ENCODE results near the gene CAMK2A.

The CAMK2A gene

DNA sequence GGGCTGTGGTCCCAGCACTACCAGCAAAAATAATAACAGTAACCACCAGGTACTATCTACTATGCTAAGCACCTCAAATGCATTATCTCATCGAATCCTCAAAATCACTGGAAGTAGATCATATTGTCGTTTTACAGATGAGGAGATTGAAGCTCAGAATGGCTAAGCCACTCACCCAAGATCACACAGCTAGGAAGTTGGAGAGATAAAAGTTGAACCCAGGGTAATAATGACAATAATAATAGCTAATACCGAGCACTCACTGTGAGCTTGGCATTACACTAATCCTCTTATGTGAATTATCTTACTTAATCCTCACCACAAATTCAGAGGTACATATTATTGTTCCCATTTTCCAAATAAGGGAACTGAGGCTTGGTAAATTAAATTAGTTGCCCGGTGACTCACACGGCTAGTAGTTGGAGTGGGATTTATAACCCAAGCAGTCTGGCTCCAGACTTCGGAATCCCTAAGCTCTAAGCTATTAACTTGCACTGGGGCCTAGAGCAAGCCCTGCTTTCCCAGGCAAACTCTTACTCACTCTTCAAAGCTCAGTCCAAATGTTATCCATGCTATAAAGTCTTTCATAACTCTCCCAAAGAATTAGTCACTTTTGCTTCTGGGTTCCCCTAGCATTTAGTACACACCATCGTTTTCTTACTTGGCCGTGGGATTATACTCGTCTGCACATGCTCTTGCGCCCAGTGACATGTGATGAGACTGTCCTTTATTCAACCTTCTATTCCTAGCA lies 9.3 kb upstream of the CAMK2A start:
- no peak for DNase-seq

DNA sequence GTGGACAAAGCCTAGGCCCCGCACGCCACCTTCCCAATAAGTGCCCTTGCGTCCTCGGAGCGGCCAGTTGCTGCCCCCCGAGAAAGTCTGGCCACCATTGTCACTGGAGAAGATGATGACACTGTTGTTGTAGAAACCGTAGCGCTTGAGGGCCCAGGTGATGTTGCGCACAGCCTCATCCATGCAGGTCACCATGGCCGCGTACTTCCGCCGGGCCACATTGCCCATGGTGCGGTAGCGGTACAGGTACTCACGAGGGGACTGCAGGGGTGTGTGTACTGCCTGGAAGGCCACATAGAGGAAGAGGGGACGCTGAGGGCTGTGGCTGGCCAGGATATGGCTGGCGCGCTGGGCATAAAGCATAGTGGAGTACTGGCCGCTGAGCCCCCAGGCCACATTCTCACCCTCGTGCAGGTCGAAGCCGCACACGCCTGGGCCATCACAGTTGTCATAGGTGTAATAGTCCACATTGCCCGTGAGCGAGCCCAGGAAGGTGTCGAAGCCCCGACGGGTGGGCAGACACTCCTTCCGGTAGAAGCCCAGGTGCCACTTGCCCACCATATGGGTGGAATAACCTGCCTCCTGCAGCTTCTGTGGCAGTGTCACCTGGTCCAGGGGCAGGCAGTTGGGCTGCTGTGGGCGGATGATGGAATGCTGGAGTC lies 8.5 kb upstream of the CAMK2A start:
- DNase-seq, result no peak

DNA sequence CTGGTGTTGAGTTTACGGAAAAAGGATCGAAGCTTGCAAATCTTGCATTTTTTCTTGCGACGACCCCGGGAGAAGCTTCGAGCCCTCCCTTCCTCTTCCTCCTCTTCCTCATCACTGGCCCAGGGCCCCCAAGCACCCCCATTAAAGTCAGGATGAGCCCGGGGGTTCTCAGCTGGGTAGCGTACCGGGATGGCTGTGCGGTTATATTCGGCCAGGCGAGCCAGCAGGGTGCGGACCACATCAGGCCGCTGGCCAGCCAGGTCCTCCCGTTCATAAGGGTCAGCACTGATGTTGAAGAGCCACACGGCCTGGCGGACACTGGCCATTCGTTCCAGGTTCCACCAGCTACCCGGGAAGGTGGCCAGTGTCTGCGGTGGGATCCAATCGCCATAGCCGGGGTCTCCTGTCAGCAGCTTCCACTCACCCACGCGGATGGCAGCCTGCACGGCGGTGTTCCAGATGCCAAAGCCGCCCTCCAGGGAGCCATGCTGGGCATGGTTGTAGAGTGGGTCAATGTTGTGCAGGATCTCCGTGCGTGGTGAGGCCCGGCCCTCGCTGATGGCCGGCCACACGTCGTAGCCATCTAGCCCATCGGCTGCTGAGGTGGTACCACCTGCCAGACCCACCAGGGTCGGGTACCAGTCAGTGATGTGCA lies 7.8 kb upstream of the CAMK2A start:
- no peak for DNase-seq

DNA sequence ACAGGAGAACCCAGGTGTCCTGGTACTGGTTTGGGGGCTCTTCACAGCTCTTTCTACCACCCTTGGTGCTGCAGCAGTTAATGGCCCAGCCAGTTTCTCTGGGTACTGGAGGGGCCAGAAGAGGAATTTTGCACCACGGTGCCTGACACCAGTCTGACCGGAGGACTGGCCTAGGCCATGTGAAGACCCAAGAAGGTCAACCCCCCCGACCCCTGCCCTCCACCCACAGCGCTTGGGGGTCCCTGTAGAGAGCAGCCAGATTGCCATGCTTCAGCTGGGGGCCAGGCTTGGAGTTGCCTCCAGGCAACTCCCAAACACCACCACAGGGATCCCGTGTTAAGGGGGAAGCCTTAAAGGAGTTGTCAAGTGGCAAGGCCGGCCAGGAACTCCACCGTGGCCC lies 6.9 kb upstream of the CAMK2A start:
- DNase-seq, result no peak

DNA sequence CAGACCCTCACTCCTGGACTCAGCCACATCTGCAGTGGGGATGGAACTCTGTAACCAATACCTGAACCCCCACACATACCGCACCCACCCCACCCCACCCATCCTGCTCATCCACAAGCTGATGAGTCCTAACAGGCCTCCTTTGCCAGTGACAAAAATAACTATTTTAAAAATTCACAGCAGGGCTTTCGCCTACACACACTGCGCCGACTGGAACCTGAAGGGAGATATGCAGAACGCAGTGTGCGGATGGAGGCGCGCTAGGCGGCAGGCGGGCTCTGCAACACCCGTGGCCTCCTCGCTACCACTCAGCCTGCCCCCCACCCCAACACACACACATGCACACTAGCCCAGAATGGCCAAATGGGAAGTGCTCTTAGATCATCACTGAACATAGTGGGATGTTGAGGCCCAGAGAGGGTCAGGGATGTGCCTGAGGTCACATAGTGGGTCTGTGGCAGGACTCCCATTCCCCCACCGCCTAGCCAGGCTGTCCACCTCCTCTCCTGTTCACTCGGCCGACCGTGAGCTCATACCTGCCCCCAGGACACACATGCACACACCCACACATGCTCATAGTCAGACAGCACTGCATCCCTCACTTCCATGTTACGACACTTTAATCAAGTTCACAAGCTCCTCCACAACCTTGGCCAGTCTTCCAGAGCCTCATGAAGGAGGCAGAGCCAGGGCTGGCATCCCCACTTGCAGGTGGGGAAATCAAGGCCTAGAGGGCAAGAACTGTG lies 6.3 kb upstream of the CAMK2A start:
- no peak for DNase-seq

DNA sequence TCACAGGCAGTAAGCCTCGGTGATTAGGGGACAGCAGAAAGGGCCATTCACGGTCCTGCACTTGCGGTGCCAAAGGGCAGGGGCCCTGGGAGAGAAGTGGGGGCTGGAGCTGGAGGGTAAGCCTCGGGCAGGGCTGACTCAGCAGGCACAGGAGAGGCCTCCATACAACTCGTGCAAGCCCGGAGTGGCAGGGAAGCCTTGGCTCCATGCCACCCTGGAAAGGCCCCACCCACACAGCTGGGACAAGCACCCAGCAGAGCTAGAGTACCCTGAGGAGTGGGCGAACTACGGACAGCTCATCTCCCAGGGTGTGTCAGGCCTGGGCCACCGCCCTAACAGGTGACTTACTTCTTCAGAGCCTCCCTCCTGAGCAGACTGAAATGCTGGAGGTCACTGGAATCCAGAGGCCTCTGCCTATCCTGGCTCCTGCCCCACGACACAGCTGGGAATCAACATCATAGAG lies 5.6 kb upstream of the CAMK2A start:
- no peak for DNase-seq

DNA sequence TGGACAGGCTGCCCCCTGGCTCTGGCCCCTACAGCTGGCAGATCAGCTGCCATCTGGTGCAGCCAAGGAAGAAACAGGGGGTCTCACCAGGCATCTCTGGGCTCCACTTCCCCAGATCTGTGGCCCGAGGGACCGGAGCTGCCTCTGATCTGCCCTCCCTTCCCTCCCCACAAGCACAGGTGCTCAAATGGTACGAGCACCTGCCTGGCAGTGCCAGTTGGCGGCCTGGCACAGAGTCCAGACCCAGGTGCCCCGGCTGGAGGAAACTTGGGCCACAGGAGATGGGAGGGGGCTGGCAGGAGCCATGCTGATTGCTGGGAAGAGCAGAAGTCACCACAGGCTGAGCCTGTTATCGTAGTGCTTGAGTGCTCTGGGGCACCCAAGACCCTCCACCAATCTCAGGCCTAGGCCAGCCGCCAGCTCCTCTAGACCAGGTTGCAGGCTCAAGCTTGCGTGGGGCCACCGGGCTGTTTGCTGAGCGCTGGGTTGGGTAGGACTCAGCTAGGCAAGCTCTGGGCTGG lies 5.0 kb upstream of the CAMK2A start:
- no peak for DNase-seq

DNA sequence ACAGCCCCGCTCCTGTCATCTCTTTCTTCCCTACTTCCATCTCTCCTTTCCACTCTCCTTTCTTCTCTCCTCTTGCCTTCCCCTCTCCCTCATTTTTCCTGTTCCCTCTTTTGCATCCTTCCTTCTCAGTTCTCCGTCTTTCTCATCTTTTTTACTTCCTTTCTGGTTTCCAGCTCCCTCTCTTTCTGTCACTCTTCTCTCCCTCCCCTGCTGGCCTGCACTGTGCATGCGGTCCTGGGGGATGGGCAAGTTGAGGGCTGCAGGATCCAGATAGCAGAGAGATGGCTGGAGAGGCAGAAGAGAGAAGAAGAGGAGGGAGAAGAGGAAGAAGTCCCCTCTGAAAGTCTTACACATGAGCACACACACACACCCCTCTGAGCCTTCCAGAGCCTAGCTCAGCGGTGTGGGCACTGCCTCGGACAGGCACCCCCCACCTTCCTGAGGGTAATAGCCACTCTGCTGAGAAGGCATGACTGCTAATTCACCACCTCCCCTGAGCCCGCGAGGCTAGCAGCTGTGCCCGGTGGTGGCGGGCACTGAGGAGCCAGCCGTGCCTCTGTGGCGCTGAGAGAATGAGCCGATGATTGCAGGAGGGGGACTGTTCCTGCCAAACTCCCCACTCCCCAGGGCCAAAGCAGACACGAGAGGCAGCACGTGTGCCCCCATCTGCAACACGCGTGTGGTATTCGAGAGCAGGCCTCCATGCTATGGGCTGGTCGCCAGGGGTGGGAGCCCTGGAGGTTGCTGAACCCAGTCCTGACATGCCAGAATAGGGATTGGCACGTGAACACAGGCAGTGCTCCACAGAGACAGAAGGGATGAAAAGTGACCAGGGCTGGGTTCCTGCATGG lies 3.7 kb upstream of the CAMK2A start:
- no peak for DNase-seq

DNA sequence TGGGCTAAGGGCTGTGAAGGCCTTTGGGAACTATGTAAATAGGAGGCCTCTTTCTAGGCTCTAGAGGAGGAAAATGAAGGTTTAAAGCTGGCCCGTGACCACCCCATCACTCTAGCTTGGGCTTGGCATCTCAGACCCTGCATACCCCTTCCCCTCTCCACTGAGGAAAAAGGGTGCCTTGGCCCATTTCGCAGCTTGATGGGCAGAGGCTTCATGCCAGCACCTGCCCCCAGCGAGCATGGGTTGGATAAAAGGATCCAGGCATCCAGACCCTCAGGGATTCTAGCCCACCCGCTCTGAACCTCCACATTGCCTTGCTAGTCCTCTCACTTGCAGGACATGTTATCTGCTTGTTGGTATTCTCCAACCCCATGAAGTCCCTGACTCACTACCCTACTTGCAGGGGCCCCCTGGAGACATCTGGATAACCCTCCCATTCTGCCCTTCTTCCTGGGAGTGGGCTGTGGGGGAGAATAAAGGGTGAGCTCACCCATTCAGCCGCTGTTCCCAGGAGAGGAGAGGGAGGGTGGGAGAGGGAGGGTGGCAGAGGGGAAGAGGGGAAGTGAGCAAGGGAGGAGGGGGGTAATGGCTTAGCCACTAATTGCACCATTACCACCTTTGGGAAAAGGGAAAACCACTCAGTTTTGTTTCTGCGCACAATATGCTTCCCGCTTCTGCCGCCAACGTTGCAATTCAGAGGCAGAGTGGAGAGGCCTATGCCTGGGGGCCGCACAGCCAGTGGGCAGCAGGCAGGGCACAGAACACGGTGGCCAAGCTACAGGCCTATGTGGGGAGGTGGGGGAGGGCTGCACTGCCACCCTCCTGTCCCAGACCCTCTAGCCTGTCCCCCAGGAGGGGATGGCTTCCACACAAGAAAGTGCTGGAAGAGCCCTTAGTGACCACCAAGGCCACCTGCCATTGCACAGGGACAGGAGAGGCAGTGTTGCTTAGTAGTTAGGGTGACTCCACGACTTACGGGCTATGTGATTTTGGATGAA lies 2.1 kb upstream of the CAMK2A start:
- DNase-seq, result no peak

DNA sequence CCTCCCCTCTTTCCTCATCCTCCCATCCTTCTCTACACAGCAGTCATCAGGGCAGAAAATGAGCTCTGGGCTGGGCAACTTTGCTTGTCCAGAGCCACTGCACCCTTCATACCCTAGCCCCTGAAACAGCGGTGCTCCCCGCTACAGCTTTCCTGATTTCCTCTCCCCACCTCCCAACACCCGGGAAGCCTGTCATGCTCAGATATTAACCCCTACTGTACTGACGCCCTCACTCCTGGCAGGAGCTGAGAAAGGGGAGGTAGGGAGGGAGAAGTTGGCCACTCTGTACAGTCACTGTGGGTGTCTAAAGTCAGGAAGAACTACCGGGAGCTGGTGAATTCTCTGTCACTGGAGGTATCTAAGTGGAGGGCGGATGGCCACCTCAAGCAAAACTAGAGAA lies 782 bp downstream of the CAMK2A start:
- DNase-seq, result no peak

DNA sequence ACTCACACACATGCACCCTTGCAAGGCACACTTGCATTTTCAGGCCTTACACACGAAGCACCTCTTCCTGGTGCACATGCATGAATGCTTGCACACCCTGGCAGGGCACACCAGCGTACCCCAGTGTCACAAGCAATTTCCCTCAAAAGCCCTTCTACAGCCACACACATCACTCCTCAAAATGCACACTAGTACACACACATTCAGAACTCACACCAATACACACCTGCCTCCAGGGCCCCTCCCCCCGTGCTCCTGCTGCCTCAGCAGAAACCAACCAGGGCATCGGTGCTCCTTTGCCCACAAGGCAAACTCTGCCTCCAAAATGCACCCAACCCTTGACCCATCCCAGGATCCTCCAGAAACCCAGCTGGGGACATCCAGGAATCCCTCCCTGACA lies 1.2 kb downstream of the CAMK2A start:
- no peak for DNase-seq

DNA sequence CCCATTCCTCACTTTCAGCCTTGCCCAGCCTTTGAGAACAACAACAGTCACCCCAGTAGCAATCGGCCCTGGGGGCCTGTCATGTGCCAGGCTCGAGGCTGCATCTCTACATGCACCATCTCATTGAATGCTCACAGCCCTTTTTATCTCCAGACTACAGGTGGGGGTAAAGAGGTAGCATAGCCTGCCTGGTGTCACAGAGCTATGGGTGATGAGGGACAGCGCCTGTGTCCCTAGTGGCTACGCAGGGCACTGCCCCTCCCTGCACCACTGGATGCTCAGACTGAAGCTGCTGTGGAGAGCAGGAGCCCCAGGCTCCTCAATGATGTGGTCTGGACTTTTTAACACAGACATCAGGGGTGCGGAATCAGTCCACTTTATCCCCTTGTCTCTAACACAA lies 2.8 kb downstream of the CAMK2A start:
- no peak for DNase-seq

DNA sequence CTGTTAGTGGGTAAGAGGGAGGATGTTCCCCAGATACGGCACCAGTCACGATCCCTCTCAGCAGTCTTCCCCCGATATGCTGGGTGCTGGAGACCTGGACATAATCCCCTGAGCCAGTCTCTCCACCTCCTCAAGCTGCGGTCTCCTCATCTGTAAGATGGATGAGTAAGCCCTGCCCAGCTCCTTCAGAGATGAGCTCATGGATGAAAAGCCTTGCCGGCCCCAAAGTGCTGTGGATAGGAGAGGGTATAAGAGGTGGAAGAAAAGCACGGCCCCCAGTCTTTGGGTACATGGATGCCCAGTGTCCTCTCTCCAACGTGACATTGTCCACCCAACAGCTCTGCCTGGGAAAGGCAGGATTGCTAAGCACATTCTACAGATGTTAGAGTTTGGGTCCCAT lies 4.5 kb downstream of the CAMK2A start:
- DNase-seq, result no peak

DNA sequence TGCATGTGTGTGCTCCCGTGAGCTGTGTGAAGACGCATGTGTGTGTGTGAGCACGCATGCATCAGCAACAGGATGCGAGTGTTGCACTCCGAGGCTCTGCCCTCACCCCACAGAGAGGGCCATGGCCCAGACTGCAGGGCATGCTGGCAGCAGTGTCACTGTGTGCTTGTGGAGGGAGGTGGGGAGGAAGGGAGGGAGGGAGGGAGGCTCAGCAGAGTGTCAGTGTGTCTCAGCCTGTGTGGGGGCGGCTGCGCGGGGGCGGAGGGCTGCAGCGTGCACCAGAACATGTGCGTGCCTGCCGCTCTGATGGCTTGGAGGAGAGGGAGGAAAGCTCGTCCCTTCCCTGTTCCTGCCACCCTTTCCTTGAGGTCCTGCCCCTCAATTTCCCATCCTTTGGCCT lies 5.3 kb downstream of the CAMK2A start:
- no peak for DNase-seq

DNA sequence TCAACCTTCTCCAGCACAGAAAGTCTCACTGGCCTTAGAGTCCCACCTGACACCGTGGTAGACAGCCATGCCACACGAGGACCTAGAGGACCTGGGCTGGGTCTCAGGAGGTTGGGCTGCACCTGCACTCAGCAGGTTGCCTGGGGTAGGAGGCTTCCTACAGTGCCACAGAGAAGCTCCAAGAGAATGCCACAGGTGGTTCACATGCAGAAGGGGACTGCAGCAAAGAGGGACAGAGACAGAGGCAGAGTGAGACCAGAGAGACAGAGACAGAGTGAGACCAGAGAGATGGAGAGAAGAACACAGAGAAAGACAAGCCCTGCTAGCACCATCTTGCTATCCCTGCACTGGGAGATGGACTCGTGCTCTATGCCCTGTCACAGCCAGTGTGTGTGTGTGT lies 5.7 kb downstream of the CAMK2A start:
- no peak for DNase-seq

DNA sequence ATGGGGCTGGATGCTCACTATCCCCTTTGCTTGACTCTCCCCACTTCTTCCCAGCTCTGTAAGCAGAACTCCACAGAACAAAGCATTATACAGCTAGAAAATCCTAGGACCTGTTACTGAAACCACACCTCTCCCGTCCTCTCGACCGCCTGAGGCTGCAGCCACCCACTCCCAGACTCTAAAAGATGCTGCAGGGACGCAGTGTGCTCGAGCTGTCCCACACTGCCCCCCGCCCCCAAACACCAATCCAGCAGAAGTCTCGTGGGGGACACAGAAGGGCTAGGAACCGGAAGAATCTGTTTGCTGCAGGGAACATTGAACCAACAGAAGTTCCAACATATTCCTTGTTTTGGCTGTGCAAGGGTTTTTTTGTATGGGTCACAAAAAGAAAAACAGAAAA lies 7.6 kb downstream of the CAMK2A start:
- DNase-seq, result no peak

DNA sequence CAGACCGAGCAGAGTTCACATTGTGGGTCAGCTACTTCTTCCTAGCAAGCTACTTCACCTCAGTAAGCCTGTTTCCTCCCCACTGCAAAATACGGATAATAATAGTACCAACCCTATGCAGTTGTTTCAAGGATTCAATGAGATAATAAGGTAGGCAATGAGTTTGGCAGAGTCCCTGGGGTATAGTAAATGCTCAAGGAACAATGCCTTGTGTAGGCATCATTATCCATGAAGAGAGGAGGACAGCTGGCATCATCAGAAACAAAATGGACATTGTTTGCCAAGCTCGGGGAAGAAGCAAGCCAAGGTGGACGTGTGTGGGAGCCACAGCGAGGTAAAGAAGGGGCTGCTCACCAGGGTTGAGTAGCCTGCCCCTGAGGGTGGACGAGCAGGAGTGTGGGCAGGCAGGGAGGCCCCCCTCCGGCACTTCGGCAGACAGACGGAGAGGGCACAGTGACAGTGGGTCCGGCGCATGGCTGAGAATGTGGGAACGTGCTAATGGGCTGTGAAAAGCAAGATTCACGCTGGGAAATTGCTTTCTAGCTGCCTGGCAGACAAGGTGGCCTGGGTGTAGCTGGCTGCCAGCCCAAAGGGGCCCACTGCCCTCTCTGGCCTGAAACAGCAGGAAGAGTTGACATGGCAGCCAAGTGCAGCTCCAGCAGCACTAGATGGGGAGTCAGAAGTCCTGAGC lies 10.1 kb downstream of the CAMK2A start:
- no peak for DNase-seq

DNA sequence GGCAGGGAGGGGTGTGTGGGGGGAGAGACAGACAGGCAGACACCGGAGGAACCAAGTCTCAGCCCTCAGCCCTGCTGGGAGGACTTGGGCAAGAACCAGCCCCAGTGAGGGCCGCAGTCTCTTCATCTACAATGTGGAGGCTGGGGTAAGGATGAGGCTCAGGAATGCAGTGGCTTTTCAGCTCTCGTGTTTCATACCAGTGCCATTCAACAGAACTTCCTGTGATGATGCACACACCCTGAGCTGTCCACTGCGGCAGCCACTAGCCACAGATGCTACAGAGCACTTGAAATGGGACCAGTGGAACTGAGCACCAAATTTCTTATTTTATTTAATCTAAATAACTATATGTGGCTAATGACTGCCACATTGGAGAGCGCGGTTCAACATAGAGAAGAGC lies 10.7 kb downstream of the CAMK2A start:
- no peak for DNase-seq

DNA sequence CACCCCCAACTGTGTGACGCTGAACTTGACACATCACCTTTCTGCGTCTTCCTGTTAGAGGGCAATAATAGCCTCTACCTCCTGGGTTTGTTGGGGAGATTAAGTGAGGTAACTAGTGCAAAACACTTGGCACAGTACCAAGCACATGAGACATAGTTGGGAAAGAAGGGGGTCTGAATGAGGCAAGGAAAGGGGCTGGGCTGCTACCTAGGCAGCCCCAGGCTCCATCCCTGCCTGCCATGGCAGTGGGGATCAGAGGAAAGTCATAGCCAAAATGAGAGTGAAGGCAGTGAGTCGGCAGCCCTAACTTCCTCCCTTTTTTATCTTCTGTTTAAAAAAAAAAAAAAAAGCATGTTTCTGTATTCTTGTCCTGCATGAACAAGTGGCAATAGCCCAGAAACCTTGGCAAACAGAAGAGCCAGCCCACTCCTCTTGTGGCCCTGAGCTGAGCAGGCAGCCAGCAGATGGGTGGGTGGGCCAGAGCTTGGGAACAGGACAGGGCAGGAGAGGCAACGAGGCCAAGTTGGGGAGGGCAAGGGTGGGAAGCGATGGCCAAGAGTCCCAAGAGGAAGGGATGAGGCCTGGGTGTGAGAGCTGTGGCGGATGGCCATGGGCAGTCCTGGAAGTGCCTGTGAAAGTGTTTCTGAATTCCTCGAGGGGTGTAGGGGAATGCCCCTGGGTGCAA lies 11.4 kb downstream of the CAMK2A start:
- DNase-seq, result no peak

DNA sequence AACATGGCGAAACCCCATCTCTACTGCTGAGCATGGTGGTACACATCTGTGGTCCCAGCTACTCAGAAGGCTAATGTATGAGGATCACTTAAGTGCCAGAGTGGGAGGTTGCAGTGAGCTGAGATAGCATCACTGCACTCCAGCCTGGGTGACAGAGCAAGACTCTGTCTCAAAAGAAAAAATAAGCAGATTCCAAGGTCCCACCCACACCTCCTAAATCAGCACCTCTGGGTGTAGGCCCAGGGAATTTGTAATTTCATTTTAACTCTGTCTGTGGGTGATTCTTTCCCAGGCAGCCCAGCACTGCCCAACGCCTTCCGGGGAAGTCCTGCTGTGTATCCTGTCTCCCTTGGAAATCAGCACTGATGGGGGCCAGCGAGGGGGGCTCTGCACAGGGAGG lies 12.5 kb downstream of the CAMK2A start:
- DNase-seq, result no peak

Measured in activated CD4-positive, CD25-positive, alpha-beta regulatory T cell (primary cell).